ENCODE results near the gene SLC7A5. TPM values are rescaled to one million over a fixed set of nuclear protein-coding genes. Genes with fewer than 3 reads are reported as not detected.
A peak's percentile ranks its signal among the peaks of the same experiment; 100 is the strongest.

The SLC7A5 gene
- total and polyA plus RNA-seq, 2 of the 4 experiments (the other 2 are of a cell fraction) = 11.3 to 101 TPM

GRCh38 chr16:87792205-87792565, 77.1 kb downstream of the SLC7A5 start:
- in situ Hi-C loops (cut with MboI; ENCODE audit: low sequenced_read_pairs) (no loop called here), intact Hi-C loops (cut with micrococcal nuclease) (no loop called here), dilution Hi-C loops (cut with HindIII; ENCODE audit: low sequenced_read_pairs, unreplicated experiment) (no loop called here)
- no peak overlapping the region for H3K56ac ChIP-seq (ENCODE audit: extremely low read depth, insufficient read depth, low read length)
- H2AK9ac ChIP-seq (replicated peaks; ENCODE audit: low read depth, low read length, poor library complexity) = no peak overlapping the region
- no peak overlapping the region for H4K5ac ChIP-seq (ENCODE audit: low read depth, low read length)
- ATAC-seq (ENCODE audit: low read depth) (no peak), DNase-seq (no peak)
- H3K23ac ChIP-seq (ENCODE audit: low read depth, low read length) = no peak overlapping the region
- H4K8ac ChIP-seq (ENCODE audit: low read depth in 2 of 2, low read length in 2 of 2) = no peak overlapping the region
- no peak overlapping the region for H3K14ac ChIP-seq (replicated peaks; ENCODE audit: low read depth, low read length)
- no peak overlapping the region for H2AK5ac ChIP-seq (ENCODE audit: low read depth, low read length)
- BruUV-seq (replicated peaks) = no TSS peak
- no peaks in the 10 kb centered on the region for H3K36me3 ChIP-seq (ENCODE audit: control insufficient read depth, insufficient read depth, low read length)
- H3K9me3 ChIP-seq (ENCODE audit: control insufficient read depth, insufficient read depth, low read length) = no peaks in the 10 kb centered on the region
- H3K4me2 ChIP-seq (ENCODE audit: low read depth, low read length) = no peak overlapping the region
- H3K9me1 ChIP-seq (ENCODE audit: insufficient read depth, low read length) = peaks cover 19% of the 10 kb centered on the region
- H3K4ac ChIP-seq (ENCODE audit: low read depth, low read length) = no peak overlapping the region
- H2AFZ ChIP-seq (replicated peaks; ENCODE audit: low read length, poor library complexity) = no peak overlapping the region
- no peak overlapping the region for H3K9ac ChIP-seq (ENCODE audit: low read depth, low read length)
- no peak overlapping the region for H3K18ac ChIP-seq (ENCODE audit: low read depth, low read length)
- 0 out of 2 replicates have a peak overlapping the region, but pooled peaks have one; percentile 1 for H2BK120ac ChIP-seq (ENCODE audit: low read depth, low read length)
- H4K20me1 ChIP-seq (ENCODE audit: insufficient read depth, low read length) = no peaks in the 10 kb centered on the region
- peaks cover 25% of the 10 kb centered on the region for H3K4me1 ChIP-seq (ENCODE audit: control insufficient read depth, insufficient read depth, low read length)
- no peak overlapping the region for H2BK20ac ChIP-seq (ENCODE audit: low read depth, low read length)
- no peak overlapping the region for H2BK5ac ChIP-seq (ENCODE audit: low read depth, low read length, poor library complexity, severe bottlenecking)
- H3K4me3 ChIP-seq (ENCODE audit: insufficient read depth, low read depth, low read length) = no peak overlapping the region
- H4K91ac ChIP-seq (ENCODE audit: insufficient read depth, low read depth, low read length) = no peak overlapping the region
- no peak for TF ChIP-seq NFE2L2 (IDR thresholded peaks at IDR 0.05; ENCODE audit: low read depth, low read length)
- no peak for TF ChIP-seq CTCF (conservative IDR thresholded peaks at IDR 0.05; ENCODE audit: low read depth, low read length)
- TF ChIP-seq USF2 (IDR thresholded peaks at IDR 0.05; ENCODE audit: low read depth, low read length) = no peak
- no peak for TF ChIP-seq FOS (IDR thresholded peaks at IDR 0.05; ENCODE audit: low read depth, low read length)
- TF ChIP-seq RAD21 (IDR thresholded peaks at IDR 0.05; ENCODE audit: low read length) = no peak
- TF ChIP-seq CHD1 (IDR thresholded peaks at IDR 0.05; ENCODE audit: low read depth, low read length) = no peak
- TF ChIP-seq ELK1 (IDR thresholded peaks at IDR 0.05; ENCODE audit: borderline replicate concordance, low read depth, low read length) = no peak
- no peak for TF ChIP-seq MAFK (IDR thresholded peaks at IDR 0.05; ENCODE audit: low read depth, low read length)
- no peak for TF ChIP-seq MAZ (IDR thresholded peaks at IDR 0.05; ENCODE audit: borderline replicate concordance, low read depth, low read length)
- TF ChIP-seq POLR2A (IDR thresholded peaks at IDR 0.05; ENCODE audit: low read depth, low read length) = no peak
- no peak for TF ChIP-seq BHLHE40 (IDR thresholded peaks at IDR 0.05; ENCODE audit: low read depth, low read length)
- ChIA-PET POLR2A (ENCODE audit: unreplicated experiment) (no interaction called here), CTCF (interaction anchor here (1.0 kb wide), 1 partner anchor 14 kb away, joined by 4 read pairs; no protein-coding TSS in a partner anchor)
- H3K27ac ChIP-seq (ENCODE audit: insufficient read depth, low read length) = no peak overlapping the region
- WGBS, 2 experiments (ENCODE audit: extremely low coverage in 2 of 2, insufficient read length in 1 of 2) = 96% methylated on average over 7 of the region's 7 CpGs; no CpG with 5 or more reads in 1 of the 2 experiments
- no peaks in the 10 kb centered on the region for H3K27me3 ChIP-seq (ENCODE audit: control insufficient read depth, insufficient read depth, low read length)
- no peaks in the 10 kb centered on the region for H3K79me1 ChIP-seq (ENCODE audit: low read depth in 1 of 2, low read length in 2 of 2)
- peak overlapping the region; percentile 70; the same call in 1 of the 3 replicates for H2BK15ac ChIP-seq (ENCODE audit: low read depth, low read length)
